ENCODE measurements around the gene WBP2.
A peak's percentile ranks its signal among the peaks of the same experiment; 100 is the strongest.

WBP2 gene

GRCh38 chr17:75843577-75844529 is 11.3 kb downstream of the WBP2 start, which contains the start of gene UNC13D:
Gene UNC13D (minus strand): TSS chr17:75844404. CDS start chr17:75844337, 67 bp downstream.
- 0 out of 2 replicates have a peak, but pooled peaks have one; percentile 2 for TF ChIP-seq MYC (IDR thresholded peaks at IDR 0.05; ENCODE audit: low read depth, low read length)
- TF ChIP-seq POLR2A (IDR thresholded peaks at IDR 0.05; ENCODE audit: extremely low read depth, insufficient read length): peak; percentile 39
- TF ChIP-seq CTCF (IDR thresholded peaks at IDR 0.05; ENCODE audit: low read depth, low read length): no peak
- 0 out of 2 replicates have a peak, but pooled peaks have one; percentile 7 for TF ChIP-seq MAX (IDR thresholded peaks at IDR 0.05; ENCODE audit: low read depth, low read length)
- DNase-seq (ENCODE audit: low read depth): peak; percentile 93
- peak within 1 kb of the TSS; percentile 75 for H3K4me3 ChIP-seq (ENCODE audit: low read depth, low read length)

GRCh38 chr17:75842963-75843576 is 12.1 kb downstream of the WBP2 start:
- no peak for DNase-seq (ENCODE audit: low read depth)
- peak overlapping the region; percentile 75 for H3K4me3 ChIP-seq (ENCODE audit: low read depth, low read length)
- TF ChIP-seq MYC (IDR thresholded peaks at IDR 0.05; ENCODE audit: low read depth, low read length): no peak
- TF ChIP-seq MAX (IDR thresholded peaks at IDR 0.05; ENCODE audit: low read depth, low read length): no peak
- no peak for TF ChIP-seq POLR2A (IDR thresholded peaks at IDR 0.05; ENCODE audit: extremely low read depth, insufficient read length)
- no peak for TF ChIP-seq CTCF (IDR thresholded peaks at IDR 0.05; ENCODE audit: low read depth, low read length)

GRCh38 chr17:75842411-75842810 is 12.7 kb downstream of the WBP2 start:
- TF ChIP-seq CTCF (IDR thresholded peaks at IDR 0.05; ENCODE audit: low read depth, low read length) (no peak), MYC (IDR thresholded peaks at IDR 0.05; ENCODE audit: low read depth, low read length) (no peak), MAX (IDR thresholded peaks at IDR 0.05; ENCODE audit: low read depth, low read length) (no peak), POLR2A (IDR thresholded peaks at IDR 0.05; ENCODE audit: extremely low read depth, insufficient read length) (no peak)
- no peak overlapping the region for H3K4me3 ChIP-seq (ENCODE audit: low read depth, low read length)
- no peak for DNase-seq (ENCODE audit: low read depth)

GRCh38 chr17:75840799-75841164 is 14.4 kb downstream of the WBP2 start:
- TF ChIP-seq MAX (IDR thresholded peaks at IDR 0.05; ENCODE audit: low read depth, low read length) (no peak), POLR2A (IDR thresholded peaks at IDR 0.05; ENCODE audit: extremely low read depth, insufficient read length) (no peak), CTCF (IDR thresholded peaks at IDR 0.05; ENCODE audit: low read depth, low read length) (no peak), MYC (IDR thresholded peaks at IDR 0.05; ENCODE audit: low read depth, low read length) (no peak)
- no peak for DNase-seq (ENCODE audit: low read depth)
- no peak overlapping the region for H3K4me3 ChIP-seq (ENCODE audit: low read depth, low read length)

- TF ChIP-seq POLR2A (IDR thresholded peaks at IDR 0.05; ENCODE audit: extremely low read depth, insufficient read length) (no peak), MYC (IDR thresholded peaks at IDR 0.05; ENCODE audit: low read depth, low read length) (no peak), MAX (IDR thresholded peaks at IDR 0.05; ENCODE audit: low read depth, low read length) (no peak), CTCF (IDR thresholded peaks at IDR 0.05; ENCODE audit: low read depth, low read length) (no peak)
- no peak overlapping the region for H3K4me3 ChIP-seq (ENCODE audit: low read depth, low read length)
- DNase-seq (ENCODE audit: low read depth): no peak
Observed at GRCh38 chr17:75839942-75840798, 15.0 kb downstream of the WBP2 start.

Data from NB4 (cell line).